Mesendoderm (in vitro differentiated cells): ENCODE data around the gene RNASE7.

Source experiments
- DNase-seq: peaks from one replicate; pipeline ENCODE4 v3.0.0; 2013
- H2AK5ac ChIP-seq: 2 replicates; pipeline ENCODE4 v1.6.1; 2013; ENCODE audit warnings: low read length, inconsistent platforms
- H2BK120ac ChIP-seq: 2 replicates; pipeline ENCODE4 v1.6.1; 2013; ENCODE audit warnings: low read depth, mild to moderate bottlenecking, low read length, moderate library complexity, mixed read lengths
- H2BK15ac ChIP-seq: replicated peaks from 2 replicates; pipeline ENCODE4 v1.6.1; 2013; ENCODE audit warnings: low read depth, mild to moderate bottlenecking, moderate library complexity
- H2BK5ac ChIP-seq: 2 replicates; pipeline ENCODE4 v1.6.1; 2013; ENCODE audit warnings: low read length, inconsistent platforms
- H3K18ac ChIP-seq: 2 replicates; pipeline ENCODE4 v1.6.1; 2013; ENCODE audit warnings: mild to moderate bottlenecking, low read length, mixed read lengths
- H3K23ac ChIP-seq: one replicate; pipeline ENCODE4 v1.6.1; 2013; ENCODE audit warnings: low read length
- H3K27ac ChIP-seq: 2 replicates; pipeline ENCODE4 v1.5.1; 2013; ENCODE audit warnings: low read depth, mild to moderate bottlenecking, inconsistent platforms, low read length, moderate library complexity
- H3K27me3 ChIP-seq: 2 replicates; pipeline ENCODE4 v1.6.1; 2013; ENCODE audit warnings: low read length, control low read depth, mild to moderate bottlenecking, inconsistent platforms; ENCODE audit not compliant: insufficient read depth, poor library complexity
- H3K36me3 ChIP-seq: 2 replicates; pipeline ENCODE4 v1.6.1; 2013; ENCODE audit warnings: low read length, inconsistent platforms; ENCODE audit not compliant: control insufficient read depth, insufficient read depth
- H3K4ac ChIP-seq: one replicate; pipeline ENCODE4 v1.6.1; 2013; ENCODE audit warnings: low read depth, mild to moderate bottlenecking, low read length, moderate library complexity
- H3K4me1 ChIP-seq: 2 replicates; pipeline ENCODE4 v1.6.1; 2013; ENCODE audit warnings: low read depth, low read length, inconsistent platforms; ENCODE audit not compliant: control insufficient read depth
- H3K4me2 ChIP-seq: 2 replicates; pipeline ENCODE4 v1.6.1; 2013; ENCODE audit warnings: low read length
- H3K4me3 ChIP-seq: 2 replicates; pipeline ENCODE4 v1.5.1; 2013; ENCODE audit warnings: mild to moderate bottlenecking, low read length
- H3K56ac ChIP-seq: one replicate; pipeline ENCODE4 v1.6.1; 2013; ENCODE audit warnings: low read length
- H3K79me1 ChIP-seq: 2 replicates; pipeline ENCODE4 v1.6.1; 2013; ENCODE audit warnings: low read length, inconsistent platforms
- H3K79me2 ChIP-seq: 2 replicates; pipeline ENCODE4 v1.6.1; 2013; ENCODE audit warnings: mild to moderate bottlenecking, low read length; ENCODE audit not compliant: control insufficient read depth, insufficient read depth
- H3K9ac ChIP-seq: 2 replicates; pipeline ENCODE4 v1.6.1; 2013; ENCODE audit warnings: low read length, inconsistent platforms
- H4K5ac ChIP-seq: one replicate; pipeline ENCODE4 v1.6.1; 2013; ENCODE audit warnings: low read length
- H4K8ac ChIP-seq: one replicate; pipeline ENCODE4 v1.6.1; 2013; ENCODE audit warnings: low read depth, mild to moderate bottlenecking, control low read depth, low read length, moderate library complexity
- WGBS: extraction: QIAGEN DNeasy Blood & Tissue Kit; methylation state at CpG from one replicate; pipeline ENCODE4 v1.1.7; 2013; ENCODE audit warnings: low lambda C conversion rate, missing lambda C conversion rate; ENCODE audit not compliant: insufficient coverage; ENCODE audit errors: extremely low coverage; 5-methylcytosine and 5-hydroxymethylcytosine counted together

RNASE7 gene

GRCh38 chr14:21060614-21061346 lies 18.6 kb downstream of the RNASE7 start:
- Histone ChIP-seq H3K4me1 (peaks cover 2% of the 10 kb centered on the region), H3K36me3 (no peaks in the 10 kb centered on the region), H3K27ac (no peak overlapping the region), H3K18ac (no peak overlapping the region), H3K9ac (no peak overlapping the region), H4K8ac (no peak overlapping the region), H3K56ac (no peak overlapping the region), H3K79me2 (no peaks in the 10 kb centered on the region), H3K4me3 (no peak overlapping the region), H3K79me1 (no peaks in the 10 kb centered on the region), H2BK120ac (no peak overlapping the region), H3K4me2 (no peak overlapping the region), H2BK5ac (no peak overlapping the region), H3K27me3 (no peaks in the 10 kb centered on the region), H2BK15ac (no peak overlapping the region), H2AK5ac (no peak overlapping the region), H3K4ac (no peak overlapping the region), H4K5ac (no peak overlapping the region), H3K23ac (no peak overlapping the region)
- WGBS: no CpG with 5 or more reads among the region's 13 CpGs
- no peak for DNase-seq

GRCh38 chr14:21061347-21061668 lies 19.1 kb downstream of the RNASE7 start:
- H2BK5ac ChIP-seq: no peak overlapping the region
- no peaks in the 10 kb centered on the region for H3K79me1 ChIP-seq
- DNase-seq: no peak
- no peak overlapping the region for H2BK120ac ChIP-seq
- H2AK5ac ChIP-seq: no peak overlapping the region
- no peak overlapping the region for H3K27ac ChIP-seq
- H3K79me2 ChIP-seq: no peaks in the 10 kb centered on the region
- H3K23ac ChIP-seq: no peak overlapping the region
- H3K56ac ChIP-seq: no peak overlapping the region
- H4K8ac ChIP-seq: no peak overlapping the region
- no peak overlapping the region for H3K4me2 ChIP-seq
- no peak overlapping the region for H2BK15ac ChIP-seq
- no peak overlapping the region for H4K5ac ChIP-seq
- H3K4me1 ChIP-seq: peaks cover 2% of the 10 kb centered on the region
- H3K36me3 ChIP-seq: no peaks in the 10 kb centered on the region
- H3K4me3 ChIP-seq: no peak overlapping the region
- H3K9ac ChIP-seq: no peak overlapping the region
- H3K18ac ChIP-seq: no peak overlapping the region
- no peak overlapping the region for H3K4ac ChIP-seq
- no CpG with 5 or more reads among the region's 3 CpGs for WGBS
- no peaks in the 10 kb centered on the region for H3K27me3 ChIP-seq

- H3K27ac ChIP-seq: no peak overlapping the region
These were observed 21.3 kb downstream of the RNASE7 start for GRCh38 chr14:21063479-21063878.

GRCh38 chr14:21066882-21067502 lies 24.8 kb downstream of the RNASE7 start:
- H2BK120ac ChIP-seq: no peak overlapping the region
- H3K4me3 ChIP-seq: no peak overlapping the region
- H3K56ac ChIP-seq: no peak overlapping the region
- no peak overlapping the region for H3K27ac ChIP-seq
- H3K4me2 ChIP-seq: no peak overlapping the region
- no peak overlapping the region for H2BK5ac ChIP-seq
- H3K9ac ChIP-seq: no peak overlapping the region
- peak; percentile 61 for DNase-seq
- H4K8ac ChIP-seq: no peak overlapping the region
- no peak overlapping the region for H3K23ac ChIP-seq
- H3K4ac ChIP-seq: no peak overlapping the region
- H3K36me3 ChIP-seq: no peaks in the 10 kb centered on the region
- no CpG with 5 or more reads among the region's 7 CpGs for WGBS
- H2BK15ac ChIP-seq: no peak overlapping the region
- no peak overlapping the region for H3K18ac ChIP-seq
- no peaks in the 10 kb centered on the region for H3K79me2 ChIP-seq
- no peak overlapping the region for H4K5ac ChIP-seq
- no peaks in the 10 kb centered on the region for H3K79me1 ChIP-seq
- no peak overlapping the region for H2AK5ac ChIP-seq
- H3K4me1 ChIP-seq: peaks cover 2% of the 10 kb centered on the region
- H3K27me3 ChIP-seq: no peaks in the 10 kb centered on the region

More at GRCh38 chr14:21063479-21063878, 21.3 kb downstream of the RNASE7 start:
- no peak overlapping the region for H3K4ac ChIP-seq
- no peak overlapping the region for H3K4me2 ChIP-seq
- peaks cover 3% of the 10 kb centered on the region for H3K4me1 ChIP-seq
- no peaks in the 10 kb centered on the region for H3K27me3 ChIP-seq
- H3K9ac ChIP-seq: no peak overlapping the region
- H3K23ac ChIP-seq: no peak overlapping the region
- DNase-seq: peak; percentile 74
- H3K79me2 ChIP-seq: no peaks in the 10 kb centered on the region
- no peak overlapping the region for H4K5ac ChIP-seq
- H2BK15ac ChIP-seq: no peak overlapping the region
- H2AK5ac ChIP-seq: no peak overlapping the region
- no CpG with 5 or more reads among the region's 3 CpGs for WGBS
- no peak overlapping the region for H3K4me3 ChIP-seq
- H3K56ac ChIP-seq: no peak overlapping the region
- H4K8ac ChIP-seq: no peak overlapping the region
- H3K18ac ChIP-seq: no peak overlapping the region
- no peak overlapping the region for H2BK120ac ChIP-seq
- H2BK5ac ChIP-seq: no peak overlapping the region
- no peaks in the 10 kb centered on the region for H3K79me1 ChIP-seq
- no peaks in the 10 kb centered on the region for H3K36me3 ChIP-seq

- Histone ChIP-seq H2BK5ac (peak overlapping the region; percentile 0), H4K5ac (no peak overlapping the region), H3K36me3 (peaks cover 2% of the 10 kb centered on the region), H3K4ac (peak overlapping the region; percentile 74), H4K8ac (no peak overlapping the region), H3K27me3 (no peaks in the 10 kb centered on the region), H2AK5ac (no peak overlapping the region), H3K18ac (peak overlapping the region; percentile 77), H3K4me1 (peaks cover 5% of the 10 kb centered on the region), H2BK120ac (peak overlapping the region; percentile 16), H3K9ac (peak overlapping the region; percentile 70), H3K23ac (peak overlapping the region; percentile 11), H3K27ac (peak overlapping the region; percentile 99), H3K4me3 (peak overlapping the region; percentile 64), H3K79me2 (peaks cover 3% of the 10 kb centered on the region), H3K56ac (peak overlapping the region; percentile 99), H2BK15ac (no peak overlapping the region), H3K79me1 (peaks cover 8% of the 10 kb centered on the region), H3K4me2 (peak overlapping the region; percentile 77)
- no CpG with 5 or more reads among the region's 45 CpGs for WGBS
- DNase-seq: peak; percentile 81
These were observed 26.6 kb downstream of the RNASE7 start for GRCh38 chr14:21068521-21069387.
